GM13977 (cell line): Measurements from ENCODE around the gene SCGB1C2.

ENCODE experiments used
- DNase-seq: peaks from one replicate; pipeline ENCODE4 v3.0.0; 2012; ENCODE audit warnings: low spot score
- in situ Hi-C: fragments of 300-500 bp; cut with MboI; formaldehyde crosslinking; loops from one replicate; pipeline ENCODE4 v1.12.0; 2022; ENCODE audit warnings: low sequenced_read_pairs, low pct_unique_long_range_greater_than_20kb, mixed read lengths, inconsistent platforms; ENCODE audit not compliant: unreplicated experiment
- TF ChIP-seq, protein P1 (sequence below): IDR thresholded peaks from 2 replicates; pipeline ENCODE4 v1.5.1; 2012; ENCODE audit warnings: mild to moderate bottlenecking, control low read depth; ENCODE audit not compliant: insufficient read depth; ENCODE audit errors: extremely low read depth, missing control alignments

SCGB1C2 gene

DNA sequence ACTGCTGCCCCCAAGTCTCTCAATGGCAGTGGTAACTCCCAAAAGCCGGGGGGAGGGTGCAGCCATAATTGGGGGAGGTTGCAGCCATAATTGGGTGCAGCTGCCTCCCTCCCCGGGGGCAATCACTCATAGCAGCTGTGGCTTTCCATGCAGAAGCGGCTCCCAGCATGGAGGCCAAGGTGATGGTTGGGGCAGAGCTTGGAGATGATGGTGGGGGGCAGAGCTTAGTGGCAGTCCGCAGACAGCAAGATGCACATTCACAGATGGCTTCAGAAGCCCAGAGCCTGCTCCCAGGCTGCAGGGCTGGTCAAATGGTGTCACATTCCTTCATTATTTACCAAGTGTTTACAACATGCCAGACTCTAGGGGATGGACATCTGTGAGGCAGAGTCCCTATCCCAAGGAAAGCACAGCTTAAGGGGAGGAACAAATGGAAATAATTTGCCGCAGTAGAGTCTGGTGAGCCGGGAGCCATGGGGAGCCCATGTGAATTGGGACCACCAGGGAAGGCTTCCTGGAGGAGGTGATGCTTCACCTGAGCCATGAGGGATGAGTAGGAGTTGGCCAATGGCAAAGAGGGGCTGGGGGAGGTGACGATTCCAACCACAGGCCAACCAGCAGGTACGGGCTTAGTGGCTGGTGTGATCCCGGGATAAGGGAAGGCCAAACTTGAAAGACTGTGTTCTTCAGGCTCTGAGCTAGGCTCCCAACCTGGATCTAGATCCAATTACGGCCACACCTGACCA is 36.0 kb downstream of the SCGB1C2 start:
- no peak for DNase-seq
- TF ChIP-seq, protein P1, sequence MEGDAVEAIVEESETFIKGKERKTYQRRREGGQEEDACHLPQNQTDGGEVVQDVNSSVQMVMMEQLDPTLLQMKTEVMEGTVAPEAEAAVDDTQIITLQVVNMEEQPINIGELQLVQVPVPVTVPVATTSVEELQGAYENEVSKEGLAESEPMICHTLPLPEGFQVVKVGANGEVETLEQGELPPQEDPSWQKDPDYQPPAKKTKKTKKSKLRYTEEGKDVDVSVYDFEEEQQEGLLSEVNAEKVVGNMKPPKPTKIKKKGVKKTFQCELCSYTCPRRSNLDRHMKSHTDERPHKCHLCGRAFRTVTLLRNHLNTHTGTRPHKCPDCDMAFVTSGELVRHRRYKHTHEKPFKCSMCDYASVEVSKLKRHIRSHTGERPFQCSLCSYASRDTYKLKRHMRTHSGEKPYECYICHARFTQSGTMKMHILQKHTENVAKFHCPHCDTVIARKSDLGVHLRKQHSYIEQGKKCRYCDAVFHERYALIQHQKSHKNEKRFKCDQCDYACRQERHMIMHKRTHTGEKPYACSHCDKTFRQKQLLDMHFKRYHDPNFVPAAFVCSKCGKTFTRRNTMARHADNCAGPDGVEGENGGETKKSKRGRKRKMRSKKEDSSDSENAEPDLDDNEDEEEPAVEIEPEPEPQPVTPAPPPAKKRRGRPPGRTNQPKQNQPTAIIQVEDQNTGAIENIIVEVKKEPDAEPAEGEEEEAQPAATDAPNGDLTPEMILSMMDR, result no peak
- in situ Hi-C loops, result no loop called here

DNA sequence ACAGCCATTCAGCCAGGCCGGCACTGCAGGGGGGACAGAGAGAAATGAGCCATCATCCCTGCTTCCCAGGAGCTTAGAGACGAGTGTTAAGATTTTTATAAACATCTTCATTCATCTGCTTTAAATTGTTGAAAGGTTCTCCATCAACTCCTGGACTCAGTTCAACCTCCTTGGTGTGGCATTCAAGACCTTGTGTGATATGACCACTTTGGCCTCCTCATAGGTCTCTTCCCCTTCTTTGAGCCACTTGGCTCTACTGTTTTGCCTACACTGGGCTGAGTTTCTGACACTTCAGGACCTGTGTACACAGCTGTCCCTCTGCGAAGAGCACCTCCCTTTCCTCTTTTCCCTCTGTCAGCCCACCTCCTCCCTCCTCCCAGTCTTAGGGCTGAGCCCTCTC is 39.8 kb downstream of the SCGB1C2 start:
- no peak for DNase-seq
- TF ChIP-seq, protein P1, result no peak
- in situ Hi-C loops, result no loop called here

DNA sequence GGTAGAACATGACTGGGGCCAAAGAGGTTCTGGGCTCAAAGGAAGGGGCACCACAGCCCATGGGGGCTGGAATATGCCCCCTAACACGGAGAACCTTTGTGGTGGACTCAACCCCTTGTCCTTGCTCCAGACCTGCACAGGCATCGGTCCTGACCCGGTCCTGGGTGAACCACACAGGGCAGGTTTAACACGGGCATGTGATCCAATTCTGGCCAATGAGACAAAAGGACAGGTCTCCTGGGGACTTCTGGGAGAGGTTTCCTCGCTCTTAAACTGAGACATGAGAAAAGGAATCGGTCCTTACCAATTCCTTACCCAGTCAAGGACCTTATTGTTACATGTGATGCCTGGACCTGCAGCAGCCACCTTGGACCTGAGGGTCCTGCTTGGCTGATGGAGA is 40.4 kb downstream of the SCGB1C2 start:
- TF ChIP-seq, protein P1, result no peak
- in situ Hi-C loops, result no loop called here
- DNase-seq, result no peak

DNA sequence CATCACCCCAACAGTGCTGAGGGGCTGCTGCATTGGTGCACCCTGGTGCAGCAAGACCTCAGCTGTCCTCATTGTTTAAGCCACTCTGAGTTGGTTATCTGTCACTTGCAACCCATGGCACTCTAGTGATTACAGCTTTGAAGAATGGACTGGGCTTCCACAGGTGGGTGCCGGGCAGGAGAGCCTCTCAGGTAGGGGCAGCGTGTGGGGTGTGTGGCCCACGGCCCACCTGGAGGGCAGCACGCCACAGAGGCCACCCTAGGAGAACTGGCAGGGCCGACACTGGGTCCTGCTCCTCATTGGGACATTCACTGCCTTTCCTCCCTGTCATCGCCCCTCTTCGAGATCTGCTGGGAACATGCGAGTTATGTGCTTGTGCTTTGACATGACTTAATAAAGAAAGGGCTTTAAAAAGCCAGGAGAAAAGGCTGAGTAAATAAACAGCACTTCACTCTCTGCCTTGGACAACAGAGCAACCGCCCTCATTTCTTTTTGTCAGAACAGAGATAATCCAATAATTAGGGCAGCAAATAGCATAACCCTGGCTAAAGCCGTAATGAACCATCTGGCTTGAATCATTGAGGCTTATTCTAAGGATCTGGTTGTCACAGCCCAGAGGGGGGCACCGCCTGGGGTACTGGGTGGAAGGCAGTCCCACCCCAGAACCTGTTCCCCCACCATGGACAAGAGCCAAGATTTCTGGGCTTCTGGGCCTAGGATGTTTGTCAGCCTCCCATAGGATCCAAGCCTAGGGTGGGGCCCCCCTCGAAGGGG is 41.1 kb downstream of the SCGB1C2 start:
- TF ChIP-seq, protein P1, result no peak
- DNase-seq, result no peak
- in situ Hi-C loops, result no loop called here

DNA sequence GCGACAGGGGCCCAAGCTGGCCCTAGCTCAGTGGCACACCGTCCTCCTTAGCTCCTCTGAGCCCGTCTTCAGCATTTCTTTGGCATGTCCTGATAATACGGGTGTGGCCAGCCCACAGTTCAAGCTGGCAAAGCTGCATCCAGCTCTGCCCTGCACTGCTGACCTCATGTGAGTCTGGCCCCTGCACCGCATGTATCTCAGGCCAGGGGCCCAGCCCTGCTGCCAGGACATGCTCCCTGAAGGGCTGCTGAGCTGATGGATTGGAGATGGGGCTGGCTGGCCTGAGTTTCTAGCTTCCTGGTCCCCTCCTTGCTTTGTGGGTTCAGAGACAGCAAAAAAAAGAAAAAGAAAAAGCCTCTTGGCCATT is 41.7 kb downstream of the SCGB1C2 start:
- no peak for DNase-seq
- TF ChIP-seq, protein P1, result no peak
- in situ Hi-C loops, result no loop called here

DNA sequence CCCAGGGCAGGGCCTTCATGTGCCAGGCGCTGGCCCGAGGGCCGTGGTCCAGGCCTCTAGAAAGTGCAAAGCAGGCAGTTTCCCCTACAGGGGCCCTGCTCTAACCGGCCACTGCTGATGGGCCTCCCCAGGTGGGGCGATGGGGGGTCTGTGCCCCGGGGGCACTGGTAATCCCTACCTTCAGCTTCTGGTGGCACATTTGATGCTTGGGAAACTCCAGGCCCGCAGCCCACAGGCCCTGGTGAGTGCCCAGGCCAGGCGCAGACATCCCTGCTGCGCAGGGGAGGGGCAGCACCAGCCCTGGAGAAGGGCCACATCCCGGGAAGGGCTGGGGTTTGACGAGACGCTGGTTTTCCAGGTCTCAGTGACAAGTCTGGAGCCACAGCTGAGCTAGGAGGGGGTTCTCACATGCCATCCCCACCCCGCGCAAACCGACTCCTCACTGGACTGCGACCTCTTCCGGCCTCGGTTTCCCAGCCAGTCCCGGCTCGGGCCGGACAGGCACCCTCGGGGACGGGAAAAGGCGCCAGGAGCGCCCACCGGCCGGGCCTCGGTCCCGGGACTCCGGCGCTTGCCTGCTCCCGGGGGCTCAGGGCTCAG is 42.5 kb downstream of the SCGB1C2 start:
- TF ChIP-seq, protein P1, result no peak
- no peak for DNase-seq
- in situ Hi-C loops, result no loop called here
